Measurements from ENCODE around the gene RNF169. TPM values are rescaled to one million over a fixed set of nuclear protein-coding genes. Genes with fewer than 3 reads are reported as not detected.

The RNF169 gene
- total and polyA plus RNA-seq, 2 of the 4 experiments (the other 2 are of a cell fraction): 3.6 to 23.3 TPM

DNA sequence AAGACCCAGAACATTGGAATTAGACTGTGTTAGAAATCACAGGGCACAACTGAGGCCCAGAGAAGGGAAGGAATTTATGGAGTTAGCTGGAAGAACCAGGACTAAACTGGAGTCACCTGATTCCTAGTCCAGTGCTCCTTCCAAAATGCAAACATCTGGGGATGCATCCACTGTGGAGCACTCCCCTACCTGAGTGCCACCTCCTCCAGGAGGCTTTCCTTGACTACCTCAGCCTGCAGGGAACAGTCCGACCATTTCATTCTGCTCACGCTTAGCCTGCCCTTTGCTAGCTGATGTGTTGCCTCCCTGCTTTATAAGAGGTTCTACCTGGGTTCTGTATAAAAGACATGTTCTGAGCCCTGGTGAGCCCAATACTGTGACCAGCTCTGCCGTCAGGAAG is 41.5 kb upstream of the RNF169 start:
- H3K9me3 ChIP-seq (ENCODE audit: control insufficient read depth, insufficient read depth, low read length): no peaks in the 10 kb centered on the region
- dilution Hi-C loops (cut with HindIII; ENCODE audit: low sequenced_read_pairs, unreplicated experiment): no loop called here
- POLR2A ChIA-PET (ENCODE audit: unreplicated experiment): no interaction called here

More for the DNA sequence above, 41.5 kb upstream of the RNF169 start:
- intact Hi-C loops (cut with micrococcal nuclease): no loop called here
- no peaks in the 10 kb centered on the region for H3K79me1 ChIP-seq (ENCODE audit: low read depth in 1 of 2, low read length in 2 of 2)
- H3K36me3 ChIP-seq (ENCODE audit: control insufficient read depth, insufficient read depth, low read length): no peaks in the 10 kb centered on the region
- no peak overlapping the region for H3K4ac ChIP-seq (ENCODE audit: low read depth, low read length)
- no peak overlapping the region for H3K23ac ChIP-seq (ENCODE audit: low read depth, low read length)
- no peak for TF ChIP-seq NFE2L2 (IDR thresholded peaks at IDR 0.05; ENCODE audit: low read depth, low read length)
- no peak for TF ChIP-seq CHD1 (IDR thresholded peaks at IDR 0.05; ENCODE audit: low read depth, low read length)
- no peak for TF ChIP-seq SMC3 (IDR thresholded peaks at IDR 0.05; ENCODE audit: low read depth, low read length)
- no peak for TF ChIP-seq CEBPB (IDR thresholded peaks at IDR 0.05; ENCODE audit: low read depth, low read length)
- TF ChIP-seq MAZ (IDR thresholded peaks at IDR 0.05; ENCODE audit: borderline replicate concordance, low read depth, low read length): no peak
- no peak for TF ChIP-seq RAD21 (IDR thresholded peaks at IDR 0.05; ENCODE audit: low read length)
- TF ChIP-seq, protein P1, sequence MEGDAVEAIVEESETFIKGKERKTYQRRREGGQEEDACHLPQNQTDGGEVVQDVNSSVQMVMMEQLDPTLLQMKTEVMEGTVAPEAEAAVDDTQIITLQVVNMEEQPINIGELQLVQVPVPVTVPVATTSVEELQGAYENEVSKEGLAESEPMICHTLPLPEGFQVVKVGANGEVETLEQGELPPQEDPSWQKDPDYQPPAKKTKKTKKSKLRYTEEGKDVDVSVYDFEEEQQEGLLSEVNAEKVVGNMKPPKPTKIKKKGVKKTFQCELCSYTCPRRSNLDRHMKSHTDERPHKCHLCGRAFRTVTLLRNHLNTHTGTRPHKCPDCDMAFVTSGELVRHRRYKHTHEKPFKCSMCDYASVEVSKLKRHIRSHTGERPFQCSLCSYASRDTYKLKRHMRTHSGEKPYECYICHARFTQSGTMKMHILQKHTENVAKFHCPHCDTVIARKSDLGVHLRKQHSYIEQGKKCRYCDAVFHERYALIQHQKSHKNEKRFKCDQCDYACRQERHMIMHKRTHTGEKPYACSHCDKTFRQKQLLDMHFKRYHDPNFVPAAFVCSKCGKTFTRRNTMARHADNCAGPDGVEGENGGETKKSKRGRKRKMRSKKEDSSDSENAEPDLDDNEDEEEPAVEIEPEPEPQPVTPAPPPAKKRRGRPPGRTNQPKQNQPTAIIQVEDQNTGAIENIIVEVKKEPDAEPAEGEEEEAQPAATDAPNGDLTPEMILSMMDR (conservative IDR thresholded peaks at IDR 0.05; ENCODE audit: low read depth, low read length): no peak
- no peak for TF ChIP-seq FOS (IDR thresholded peaks at IDR 0.05; ENCODE audit: low read depth, low read length)
- TF ChIP-seq RCOR1 (IDR thresholded peaks at IDR 0.05; ENCODE audit: insufficient replicate concordance, low read length): no peak
- H2BK120ac ChIP-seq (ENCODE audit: low read depth, low read length): no peak overlapping the region
- H2BK15ac ChIP-seq (ENCODE audit: low read depth, low read length): no peak overlapping the region
- H2AK5ac ChIP-seq (ENCODE audit: low read depth, low read length): peak overlapping the region; percentile 31; the same call in 1 of the 2 replicates
- BruUV-seq (replicated peaks): no TSS peak
- H3K18ac ChIP-seq (ENCODE audit: low read depth, low read length): no peak overlapping the region
- H3K4me1 ChIP-seq (ENCODE audit: control insufficient read depth, insufficient read depth, low read length): peaks cover 10% of the 10 kb centered on the region; the same call in 1 of the 2 replicates
- H3K27ac ChIP-seq (ENCODE audit: insufficient read depth, low read length): no peak overlapping the region
- H3K14ac ChIP-seq (replicated peaks; ENCODE audit: low read depth, low read length): no peak overlapping the region
- in situ Hi-C loops (cut with MboI; ENCODE audit: low sequenced_read_pairs): no loop called here
- WGBS, 2 experiments (ENCODE audit: extremely low coverage in 2 of 2, insufficient read length in 1 of 2): 100% methylated on average over 1 of the region's 3 CpGs; no CpG with 5 or more reads in 1 of the 2 experiments
- no peaks in the 10 kb centered on the region for H3K27me3 ChIP-seq (ENCODE audit: control insufficient read depth, insufficient read depth, low read length)
- H3K56ac ChIP-seq (ENCODE audit: extremely low read depth, insufficient read depth, low read length): no peak overlapping the region
- no peak overlapping the region for H3K9ac ChIP-seq (ENCODE audit: low read depth, low read length)
- H4K8ac ChIP-seq (ENCODE audit: low read depth in 2 of 2, low read length in 2 of 2): no peak overlapping the region
- ATAC-seq (ENCODE audit: low read depth) (no peak), DNase-seq (no peak)
- no peak overlapping the region for H3K4me3 ChIP-seq (ENCODE audit: insufficient read depth, low read depth, low read length)
- no peaks in the 10 kb centered on the region for H4K20me1 ChIP-seq (ENCODE audit: insufficient read depth, low read length)
- H3K9me1 ChIP-seq (ENCODE audit: insufficient read depth, low read length): no peaks in the 10 kb centered on the region
- no peak overlapping the region for H2AK9ac ChIP-seq (replicated peaks; ENCODE audit: low read depth, low read length, poor library complexity)
- H4K5ac ChIP-seq (ENCODE audit: low read depth, low read length): no peak overlapping the region; the same call in 1 of the 2 replicates
- H3K4me2 ChIP-seq (ENCODE audit: low read depth, low read length): no peak overlapping the region
- H4K91ac ChIP-seq (ENCODE audit: insufficient read depth, low read depth, low read length): no peak overlapping the region
- CTCF ChIA-PET: no interaction called here
- no peak overlapping the region for H2AFZ ChIP-seq (replicated peaks; ENCODE audit: low read length, poor library complexity)
- no peak overlapping the region for H2BK5ac ChIP-seq (ENCODE audit: low read depth, low read length, poor library complexity, severe bottlenecking)
- no peak overlapping the region for H2BK20ac ChIP-seq (ENCODE audit: low read depth, low read length)
